Esophagus muscularis mucosa (tissue), 3 donors: ENCODE data around the gene TAS1R3.

Source experiments
- CTCF ChIP-seq, 3 experiments: fragments of 200-600 bp in 2 of 3; fragments of 450-650 bp in 1 of 3; sonication (generic) in 2 of 3; IDR thresholded peaks; one replicate each; pipeline ENCODE4 v1.5.1; 2017 to 2019; ENCODE audit warnings: antibody characterized with exemption in 3 of 3, mild to moderate bottlenecking in 2 of 3, moderate library complexity in 1 of 3
- POLR2A ChIP-seq: fragments of 450-650 bp; IDR thresholded peaks from one replicate; pipeline ENCODE4 v1.6.1; 2017; ENCODE audit warnings: antibody characterized with exemption, moderate library complexity, mild to moderate bottlenecking, low read depth
- POLR2AphosphoS5 ChIP-seq, 2 donors: sonication (generic); formaldehyde crosslinking; IDR thresholded peaks; one replicate each; pipeline ENCODE4 v1.6.1; 2017; ENCODE audit warnings: antibody characterized with exemption in 2 of 2

- TF ChIP-seq CTCF (IDR thresholded peaks at IDR 0.05) (no peak), POLR2A (no peak), POLR2AphosphoS5 (IDR thresholded peaks at IDR 0.05) (peak; percentile 40 to 55)
These were observed 25.6 kb upstream of the TAS1R3 start for GRCh38 chr1:1305300-1306069.
